PC-3 (cell line): Measurements from ENCODE around the gene ZNF296.

Experiments used
- CTCF ChIP-seq: fragments of 300-600 bp; sonication (generic); conservative IDR thresholded peaks from 2 replicates; pipeline ENCODE4 v1.5.1; 2017; ENCODE audit warnings: antibody characterized with exemption, low read depth, mild to moderate bottlenecking, low read length
- EZH2phosphoT487 ChIP-seq: fragments of 300-600 bp; sonication (generic); IDR thresholded peaks from 2 replicates; pipeline ENCODE4 v1.6.1; 2018; ENCODE audit warnings: mild to moderate bottlenecking, antibody characterized with exemption, low read length, borderline replicate concordance

- TF ChIP-seq CTCF: no peak
- TF ChIP-seq EZH2phosphoT487: no peak
Measured at GRCh38 chr19:45056831-45057230, 19.4 kb downstream of the ZNF296 start.
